ENCODE measurements around the gene SLC26A9.

DNA sequence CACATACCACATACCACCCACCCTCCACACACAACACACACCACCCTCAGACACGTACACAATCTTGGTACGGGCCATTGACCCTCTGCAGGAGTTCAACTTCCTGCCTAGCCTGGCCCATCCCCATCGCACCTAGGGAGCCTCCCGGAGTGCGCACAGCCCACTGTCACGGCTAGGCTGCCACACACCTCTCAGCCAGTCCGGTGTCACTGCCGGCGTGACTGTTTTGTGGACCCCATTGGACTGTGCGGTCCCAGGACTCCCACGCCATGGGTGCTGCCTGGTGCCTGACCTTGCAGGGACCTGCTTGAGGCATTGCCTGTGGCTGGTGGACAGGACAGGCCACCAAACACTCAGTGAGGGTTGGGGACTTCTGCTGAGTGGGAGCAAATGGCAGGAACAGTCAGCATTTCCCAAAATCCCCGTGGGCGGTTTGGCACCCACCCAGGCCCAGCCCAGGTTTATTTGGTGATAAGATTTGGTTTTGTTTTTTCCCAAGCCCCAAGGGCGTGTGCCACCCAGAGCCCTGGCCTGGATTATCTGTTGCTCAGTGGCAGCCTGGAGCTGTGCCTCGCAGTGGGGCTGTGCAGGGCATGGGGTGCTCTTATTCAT lies 32.2 kb upstream of the SLC26A9 start:
- no peak for TF ChIP-seq CTCF (IDR thresholded peaks at IDR 0.05; ENCODE audit: borderline replicate concordance, extremely low read depth, low read length, poor library complexity, severe bottlenecking)
- no peak for TF ChIP-seq EZH2 (IDR thresholded peaks at IDR 0.05; ENCODE audit: borderline replicate concordance, low read depth, low read length, severe bottlenecking)

Data from DND-41 (cell line).